ENCODE measurements around the gene RBMS1.
"Not testable (repeated sequence)": the region's sequence is repeated elsewhere in the genome, so short reads cannot be mapped to it uniquely, and the experiment has no call there.

RBMS1 gene

DNA sequence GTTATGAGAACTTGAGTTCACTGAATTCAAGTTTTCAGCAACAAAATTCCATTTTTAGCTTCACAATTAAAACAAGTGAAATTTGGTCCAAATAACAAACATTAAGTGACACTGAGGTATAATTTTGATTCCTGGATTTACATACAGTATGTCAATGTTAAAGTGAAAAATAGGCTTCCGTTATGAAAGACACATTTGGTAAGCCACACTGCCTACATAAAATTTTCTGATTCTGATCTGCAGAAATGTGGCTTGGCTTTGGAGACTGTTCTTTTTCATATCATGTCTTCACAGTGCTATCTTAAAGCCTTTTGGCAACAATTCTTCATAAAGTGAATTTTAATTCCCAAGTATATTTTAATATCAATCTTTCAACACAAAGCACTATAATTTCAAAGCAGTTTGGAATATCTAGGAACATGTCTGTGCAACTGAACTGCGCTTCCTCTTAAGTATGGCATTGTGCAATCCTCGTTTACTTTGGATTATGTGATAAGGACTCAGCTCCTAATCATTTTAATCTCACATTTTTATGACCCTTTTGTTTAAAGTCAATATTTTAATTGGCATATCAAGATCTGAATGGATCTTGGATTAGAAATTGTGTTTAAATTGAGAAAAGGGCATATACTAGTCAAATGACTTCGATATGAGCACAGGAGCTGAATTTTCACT is 60.0 kb downstream of the RBMS1 start:
- no peak for DNase-seq (ENCODE audit: low read depth, low spot score)

DNA sequence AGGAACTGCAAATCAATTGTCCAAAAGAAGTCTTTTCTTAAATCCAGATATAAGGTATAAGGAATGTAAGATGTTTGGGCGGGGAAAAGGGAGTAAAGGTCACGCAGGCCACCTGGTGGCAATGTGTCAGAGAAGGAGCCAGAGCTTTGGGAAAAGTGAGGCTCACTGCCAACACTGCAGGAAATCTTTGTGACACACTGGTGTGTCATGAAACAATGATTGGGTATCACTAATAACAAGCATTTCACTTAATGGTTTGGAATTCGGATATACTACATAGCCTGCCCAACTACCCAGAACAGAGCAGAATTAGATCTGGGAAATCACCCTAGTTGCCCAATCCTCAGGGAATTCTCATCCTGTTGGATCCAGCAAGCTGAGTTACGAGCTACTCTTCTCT is 61.0 kb downstream of the RBMS1 start:
- no peak for DNase-seq (ENCODE audit: low read depth, low spot score)

DNA sequence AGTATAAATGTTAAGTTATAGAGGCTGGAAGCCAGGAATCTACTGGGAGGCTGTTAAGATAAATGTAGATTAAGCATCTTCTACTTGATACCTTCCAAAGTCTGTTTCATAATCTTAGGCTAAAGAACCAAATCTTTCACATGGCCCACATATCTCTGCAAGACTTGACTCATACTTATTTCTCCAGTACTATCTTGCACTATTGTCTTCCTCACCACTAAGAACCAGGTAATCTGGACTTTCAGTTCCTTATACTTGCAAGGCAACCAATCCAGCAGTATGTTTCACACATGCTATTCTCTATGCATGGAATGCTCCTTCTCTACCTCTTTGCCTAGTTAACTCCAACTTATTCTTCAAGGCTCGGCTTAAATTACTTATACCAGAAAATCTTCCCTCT is 62.2 kb downstream of the RBMS1 start:
- no peak for DNase-seq (ENCODE audit: low read depth, low spot score)

DNA sequence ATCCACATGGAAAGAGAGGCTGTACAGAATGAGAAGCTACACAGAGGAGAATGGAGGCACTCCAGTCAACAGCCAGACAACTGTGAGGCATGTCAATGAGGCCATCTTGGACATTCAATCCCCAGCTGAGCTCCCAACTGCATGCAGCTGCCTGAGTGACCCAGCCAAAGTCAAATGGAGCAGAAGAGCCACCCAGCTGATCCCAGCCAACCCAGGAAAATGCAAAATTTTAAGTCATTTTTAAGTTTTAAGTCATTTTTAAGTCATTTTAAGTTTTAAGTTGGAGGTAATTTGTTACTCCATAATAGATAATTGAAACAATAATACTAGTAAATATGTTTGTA is 63.6 kb downstream of the RBMS1 start:
- no peak for DNase-seq (ENCODE audit: low read depth, low spot score)

GRCh38 chr2:160429248-160430000 is 64.2 kb downstream of the RBMS1 start:
- no peak for DNase-seq (ENCODE audit: low read depth, low spot score)

DNA sequence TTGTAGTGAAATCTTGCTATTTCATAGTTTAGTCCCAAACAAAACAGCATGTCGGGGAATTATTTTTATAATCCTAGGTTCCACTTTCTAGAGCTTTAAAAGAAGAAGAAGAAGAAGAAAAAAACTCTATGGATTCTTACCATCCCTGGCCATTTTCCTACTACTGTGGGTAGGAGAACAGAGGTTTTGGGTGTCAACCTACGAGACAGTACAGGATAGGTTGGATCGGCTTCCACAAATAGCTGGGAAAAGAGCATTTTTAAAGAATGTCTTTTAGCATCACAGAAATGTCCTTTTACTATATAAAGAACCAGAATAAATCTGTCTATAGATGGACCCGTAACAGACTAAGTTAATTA is 65.2 kb downstream of the RBMS1 start:
- no peak for DNase-seq (ENCODE audit: low read depth, low spot score)

DNA sequence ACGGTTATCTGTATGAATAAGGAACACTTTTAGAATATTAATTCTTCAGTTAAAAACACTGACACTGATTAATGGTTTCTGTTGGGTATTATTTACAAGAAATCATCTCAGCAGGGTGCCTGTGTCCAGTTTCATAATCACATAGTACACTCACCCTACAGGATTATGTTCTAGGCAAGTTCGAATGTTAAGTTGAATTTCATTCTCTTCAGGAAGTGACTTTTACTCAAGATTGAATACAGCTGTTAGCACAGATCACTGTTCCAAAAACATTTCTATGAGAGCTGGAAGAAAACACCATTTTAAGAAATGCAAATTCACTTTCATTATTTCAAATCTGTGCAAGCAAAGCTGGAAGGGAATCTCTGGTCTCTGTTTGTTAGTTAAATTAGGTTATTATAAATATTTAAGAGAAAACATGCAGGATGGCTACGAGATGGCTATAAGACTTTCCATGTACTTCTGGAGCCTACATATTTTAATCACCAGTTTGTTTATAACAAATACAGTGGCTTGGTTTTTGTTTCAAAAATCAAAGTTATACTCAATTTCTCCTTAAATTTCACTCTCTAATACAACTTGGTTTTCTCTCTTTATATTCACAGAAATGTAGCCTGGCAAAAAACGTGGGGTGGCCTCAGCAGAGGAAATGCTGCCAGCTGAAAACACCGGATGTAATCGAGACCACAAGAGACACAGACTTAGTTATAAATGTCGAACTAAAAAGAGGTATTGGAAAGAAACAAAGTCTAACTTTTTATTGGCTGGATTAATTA is 65.8 kb downstream of the RBMS1 start:
- peak; percentile 51 for DNase-seq (ENCODE audit: low read depth, low spot score)

- DNase-seq (ENCODE audit: low read depth, low spot score) = no peak
Observed at GRCh38 chr2:160426604-160427003, 67.0 kb downstream of the RBMS1 start.

- no peak for DNase-seq (ENCODE audit: low read depth, low spot score)
Observed at GRCh38 chr2:160425434-160426151, 68.0 kb downstream of the RBMS1 start.

DNA sequence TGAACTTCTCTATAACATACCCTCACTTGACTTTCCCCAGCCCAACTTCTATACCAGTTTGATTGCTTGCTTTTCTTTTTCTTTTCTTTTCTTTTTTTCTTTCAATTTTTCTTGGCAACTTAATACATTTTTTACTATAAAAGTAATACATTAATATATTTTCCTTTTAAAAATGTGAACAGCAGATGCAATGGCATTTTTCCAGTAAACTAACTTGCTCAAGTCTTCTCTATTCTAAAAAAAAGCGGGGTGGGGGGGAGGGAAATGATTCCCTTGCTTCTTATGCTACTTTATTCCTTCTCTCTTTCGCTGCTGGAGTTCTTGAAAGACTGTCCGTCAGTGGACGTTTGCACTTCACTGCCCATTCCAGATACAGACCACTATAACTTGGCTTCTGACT is 70.5 kb downstream of the RBMS1 start:
- no peak for DNase-seq (ENCODE audit: low read depth, low spot score)

GRCh38 chr2:160421646-160422501 is 71.7 kb downstream of the RBMS1 start:
- not testable (repeated sequence) for DNase-seq (ENCODE audit: low read depth, low spot score)

- no peak for DNase-seq (ENCODE audit: low read depth, low spot score)
Observed at GRCh38 chr2:160420711-160421110, 72.9 kb downstream of the RBMS1 start.

- DNase-seq (ENCODE audit: low read depth, low spot score) = no peak
Observed at GRCh38 chr2:160419776-160420505, 73.7 kb downstream of the RBMS1 start.

- DNase-seq (ENCODE audit: low read depth, low spot score) = no peak
Observed at GRCh38 chr2:160418853-160419252, 74.8 kb downstream of the RBMS1 start.

GRCh38 chr2:160418398-160418765 is 75.2 kb downstream of the RBMS1 start:
- DNase-seq (ENCODE audit: low read depth, low spot score) = no peak

DNA sequence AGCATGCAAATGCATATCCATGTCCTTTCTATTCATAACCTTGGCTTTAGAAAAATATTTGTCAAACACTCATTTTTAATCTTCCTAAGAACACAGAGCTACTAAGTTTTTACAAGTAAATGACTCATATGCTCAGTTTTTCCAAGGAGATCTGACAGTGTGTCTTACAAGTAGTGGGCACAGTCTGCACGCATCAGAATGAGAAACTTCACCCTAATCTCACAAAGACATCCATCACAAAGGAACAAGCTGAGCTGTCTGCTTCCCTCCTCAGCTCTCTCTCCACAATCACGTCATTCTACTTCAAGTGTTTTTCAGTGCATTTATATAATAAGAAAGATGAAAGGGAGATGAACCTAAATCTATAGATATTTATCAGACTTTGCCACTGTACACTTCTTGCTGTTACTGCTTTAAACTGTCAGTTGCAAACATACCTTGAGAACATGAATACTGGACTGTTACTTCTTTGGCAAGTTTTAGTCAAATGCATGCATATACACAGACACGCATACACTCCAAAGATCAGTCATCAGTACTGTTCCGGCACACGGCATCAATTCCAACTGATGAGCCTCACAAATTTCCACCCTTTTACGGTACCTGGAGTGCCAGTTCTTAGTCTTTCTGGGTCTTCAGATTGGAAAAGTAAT is 75.7 kb downstream of the RBMS1 start:
- DNase-seq (ENCODE audit: low read depth, low spot score) = peak; percentile 53

DNA sequence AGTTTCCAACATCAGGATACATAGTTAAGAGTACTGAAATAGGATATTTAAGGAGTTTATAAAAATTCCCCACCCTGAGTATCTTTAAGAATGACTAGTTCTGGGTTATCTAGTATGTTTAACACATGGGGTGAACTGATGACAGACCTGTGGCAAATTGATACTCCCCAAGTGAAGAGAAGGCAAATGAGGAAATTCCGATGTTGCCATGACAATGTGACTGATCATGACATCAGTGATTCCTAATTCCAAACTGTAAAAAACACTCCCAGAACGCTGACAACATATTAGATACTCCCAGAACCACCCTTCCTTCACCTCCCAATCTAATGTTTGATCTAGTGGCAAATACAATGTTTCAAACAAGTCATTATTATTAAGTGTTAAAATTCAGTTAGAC is 77.6 kb downstream of the RBMS1 start:
- DNase-seq (ENCODE audit: low read depth, low spot score) = no peak

- no peak for DNase-seq (ENCODE audit: low read depth, low spot score)
Observed at GRCh38 chr2:160411955-160412354, 81.7 kb downstream of the RBMS1 start.

DNA sequence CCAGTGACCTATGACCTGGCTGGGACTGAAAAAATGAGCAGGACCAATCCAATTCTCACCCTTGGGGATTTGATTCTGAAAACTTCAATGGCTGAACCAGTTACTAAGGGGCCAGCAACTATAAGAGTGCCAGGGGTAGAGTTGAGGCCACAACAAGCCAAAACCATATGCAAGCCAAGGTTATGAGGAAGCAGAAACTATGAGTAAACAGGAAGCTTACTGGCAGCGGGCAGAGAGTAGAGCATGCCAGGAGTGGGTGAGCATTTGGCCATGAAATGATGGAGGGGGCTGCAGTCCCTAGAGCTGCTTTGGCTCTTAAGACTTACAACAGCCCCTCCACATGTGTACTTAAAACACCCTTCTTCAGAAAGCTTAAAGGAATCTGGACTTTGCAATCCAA is 82.4 kb downstream of the RBMS1 start:
- no peak for DNase-seq (ENCODE audit: low read depth, low spot score)

- DNase-seq (ENCODE audit: low read depth, low spot score) = no peak
Observed at GRCh38 chr2:160409480-160409879, 84.1 kb downstream of the RBMS1 start.

Measured in brain pericyte (primary cell).